GM04503 (cell line): ENCODE data around the gene MAGOHB.
"Not testable (repeated sequence)": the region's sequence is repeated elsewhere in the genome, so short reads cannot be mapped to it uniquely, and the experiment has no call there.

Source experiments
- DNase-seq: peaks from one replicate; pipeline ENCODE4 v3.0.0-alpha.2; 2012; ENCODE audit warnings: low read depth

Gene MAGOHB

GRCh38 chr12:10612110-10612509 is 1.3 kb downstream of the MAGOHB start:
- no peak for DNase-seq

- not testable (repeated sequence) for DNase-seq
Measured at GRCh38 chr12:10611258-10611657, 2.2 kb downstream of the MAGOHB start.

- DNase-seq, result no peak
Measured at GRCh38 chr12:10610188-10610587, 3.2 kb downstream of the MAGOHB start.

GRCh38 chr12:10607885-10608458 is 5.4 kb downstream of the MAGOHB start:
- DNase-seq, result no peak

- no peak for DNase-seq
Measured at GRCh38 chr12:10601860-10602259, 11.5 kb downstream of the MAGOHB start.

- no peak for DNase-seq
Measured at GRCh38 chr12:10600988-10601387, 12.4 kb downstream of the MAGOHB start.

- DNase-seq, result no peak
Measured at GRCh38 chr12:10595881-10596280, 17.5 kb downstream of the MAGOHB start.

GRCh38 chr12:10590966-10591365 is 22.4 kb downstream of the MAGOHB start:
- DNase-seq, result no peak

- DNase-seq, result no peak
Measured at GRCh38 chr12:10584415-10584814, 29.0 kb downstream of the MAGOHB start.

GRCh38 chr12:10582704-10583103 is 30.7 kb downstream of the MAGOHB start:
- no peak for DNase-seq

- not testable (repeated sequence) for DNase-seq
Measured at GRCh38 chr12:10582133-10582532, 31.3 kb downstream of the MAGOHB start.

GRCh38 chr12:10574307-10574706 is 39.1 kb downstream of the MAGOHB start:
- DNase-seq, result no peak

GRCh38 chr12:10572021-10572490 is 41.4 kb downstream of the MAGOHB start:
- DNase-seq, result peak; percentile 29

GRCh38 chr12:10571141-10571540 is 42.3 kb downstream of the MAGOHB start:
- no peak for DNase-seq

GRCh38 chr12:10567813-10568212 is 45.6 kb downstream of the MAGOHB start:
- DNase-seq, result no peak

GRCh38 chr12:10563966-10564365 is 49.4 kb downstream of the MAGOHB start:
- DNase-seq, result peak; percentile 1

- no peak for DNase-seq
Measured at GRCh38 chr12:10563002-10563401, 50.4 kb downstream of the MAGOHB start.

GRCh38 chr12:10562306-10562933 is 51.0 kb downstream of the MAGOHB start:
- peak; percentile 5 for DNase-seq

- DNase-seq, result no peak
Measured at GRCh38 chr12:10559244-10559643, 54.2 kb downstream of the MAGOHB start.

GRCh38 chr12:10558789-10559188 is 54.6 kb downstream of the MAGOHB start:
- DNase-seq, result no peak

- no peak for DNase-seq
Measured at GRCh38 chr12:10558301-10558700, 55.1 kb downstream of the MAGOHB start.

- DNase-seq, result no peak
Measured at GRCh38 chr12:10557766-10558165, 55.6 kb downstream of the MAGOHB start.

GRCh38 chr12:10557329-10557728 is 56.1 kb downstream of the MAGOHB start:
- DNase-seq, result no peak
